Stimulated activated CD4-positive, alpha-beta T cell treated with anti-CD3 and anti-CD28 coated beads, Interleukin-15, amount 100 ng/mL, for 24 hours (primary cell): ENCODE measurements around the gene TNNI2.
"Not testable (repeated sequence)": the region's sequence is repeated elsewhere in the genome, so short reads cannot be mapped to it uniquely, and the experiment has no call there.

Experiments used
- DNase-seq: peaks from one replicate; pipeline ENCODE4 v3.0.0-alpha.2; 2020

TNNI2 gene

GRCh38 chr11:1876361-1877063, 37.7 kb downstream of the TNNI2 start:
- DNase-seq, result peak; percentile 36

- DNase-seq, result no peak
Measured at GRCh38 chr11:1877211-1878136, 38.7 kb downstream of the TNNI2 start.

GRCh38 chr11:1878137-1879031, 39.6 kb downstream of the TNNI2 start:
- DNase-seq, result no peak

- no peak for DNase-seq
Measured at GRCh38 chr11:1879342-1879940, 40.7 kb downstream of the TNNI2 start.

- DNase-seq, result no peak
Measured at GRCh38 chr11:1879941-1880720, 41.4 kb downstream of the TNNI2 start.

- no peak for DNase-seq
Measured at GRCh38 chr11:1880746-1881441, 42.1 kb downstream of the TNNI2 start.

- DNase-seq, result no peak
Measured at GRCh38 chr11:1881442-1882264, 42.9 kb downstream of the TNNI2 start.

- peak; percentile 88 for DNase-seq
Measured at GRCh38 chr11:1882265-1883238, 43.8 kb downstream of the TNNI2 start.

- DNase-seq, result no peak
Measured at GRCh38 chr11:1883346-1884302, 44.8 kb downstream of the TNNI2 start.

GRCh38 chr11:1884303-1884700, 45.5 kb downstream of the TNNI2 start:
- no peak for DNase-seq

GRCh38 chr11:1886551-1886950, 47.8 kb downstream of the TNNI2 start:
- DNase-seq, result not testable (repeated sequence)

GRCh38 chr11:1887451-1888346, 48.9 kb downstream of the TNNI2 start:
- no peak for DNase-seq

GRCh38 chr11:1888347-1888753, 49.6 kb downstream of the TNNI2 start:
- DNase-seq, result no peak

GRCh38 chr11:1888811-1889210, 50.0 kb downstream of the TNNI2 start:
- DNase-seq, result no peak

- peak; percentile 83 for DNase-seq
Measured at GRCh38 chr11:1889224-1889930, 50.6 kb downstream of the TNNI2 start.
